Panc1 (cell line): ENCODE results near the gene LNPEP. TPM values are rescaled to one million over a fixed set of nuclear protein-coding genes. Genes with fewer than 3 reads are reported as not detected.

ENCODE experiments used
- ATAC-seq: fragments of 200-7000 bp; cut with Tn5 transposase; 2 replicates; pipeline ENCODE4 v1.9.1; 2020; ENCODE audit warnings: mild to moderate bottlenecking, moderate library complexity
- BruUV-seq: library from RNA; stranded (reverse); fragments of 400-500 nt; replicated peaks from 2 replicates; lab custom pipeline; 2021; lab: Mats Ljungman, UMichigan
- CTCF ChIA-PET: fragments of 300-600 bp; sonication (Branson Sonifier 250); formaldehyde crosslinking; loops from one replicate; lab custom pipeline; 2022; ENCODE audit warnings: antibody characterized with exemption; lab: Charles Lee
- POLR2A ChIA-PET: fragments of 300-600 bp; sonication (Branson Sonifier 250); formaldehyde crosslinking; loops from one replicate; lab custom pipeline; 2022; ENCODE audit warnings: antibody characterized with exemption; lab: Charles Lee
- DNase-seq: peaks from one replicate; pipeline ENCODE4 v3.0.0-alpha.2; 2010; ENCODE audit warnings: low read depth, low spot score
- H3K27ac ChIP-seq: 2 replicates; pipeline ENCODE4 v1.5.1; 2011; ENCODE audit warnings: mild to moderate bottlenecking, low read length, inconsistent platforms
- H3K27me3 ChIP-seq: fragments of 200-500 bp; sonication (Bioruptor generic); 2 replicates; pipeline ENCODE4 v1.6.0; 2014; ENCODE audit warnings: low read length, inconsistent platforms; ENCODE audit not compliant: control insufficient read depth, insufficient read depth
- H3K36me3 ChIP-seq: fragments of 200-500 bp; sonication (Bioruptor generic); 2 replicates; pipeline ENCODE4 v1.5.1; 2014; ENCODE audit warnings: inconsistent platforms, mild to moderate bottlenecking, low read length, moderate library complexity; ENCODE audit not compliant: control insufficient read depth, insufficient read depth
- H3K4me1 ChIP-seq: 2 replicates; pipeline ENCODE4 v1.5.1; 2011; ENCODE audit warnings: inconsistent platforms, mild to moderate bottlenecking, low read length, moderate library complexity; ENCODE audit not compliant: control insufficient read depth, insufficient read depth
- H3K4me3 ChIP-seq, 2 experiments: 2 replicates each; pipeline ENCODE4 v1.5.1; 2011 to 2012; ENCODE audit warnings: low read depth in 2 of 2, low read length in 2 of 2, mild to moderate bottlenecking in 2 of 2, inconsistent platforms in 1 of 2, moderate library complexity in 1 of 2
- H3K9me3 ChIP-seq: fragments of 200-500 bp; sonication (Bioruptor generic); 2 replicates; pipeline ENCODE4 v1.5.1; 2014; ENCODE audit warnings: low read depth, mild to moderate bottlenecking, inconsistent platforms, low read length, moderate library complexity; ENCODE audit not compliant: control insufficient read depth, insufficient read depth
- CTCF ChIP-seq: fragments of 450-650 bp; IDR thresholded peaks from 2 replicates; pipeline ENCODE4 v1.5.1; 2017; ENCODE audit warnings: mild to moderate bottlenecking
- POLR2AphosphoS5 ChIP-seq: IDR thresholded peaks from 2 replicates; pipeline ENCODE4 v1.6.1; 2012; ENCODE audit warnings: mild to moderate bottlenecking, low read depth, low read length, moderate library complexity
- REST ChIP-seq, 2 experiments: IDR thresholded peaks; 2 replicates each; pipeline ENCODE4 v1.6.1; 2011 to 2012; ENCODE audit warnings: low read depth in 2 of 2, control low read depth in 1 of 2, low read length in 1 of 2, mild to moderate bottlenecking in 1 of 2, moderate library complexity in 1 of 2; ENCODE audit not compliant: insufficient read depth in 1 of 2
- SIN3A ChIP-seq: IDR thresholded peaks from 2 replicates; pipeline ENCODE4 v1.6.1; 2012; ENCODE audit warnings: low read depth, mild to moderate bottlenecking, low read length, moderate library complexity, borderline replicate concordance; ENCODE audit not compliant: insufficient read depth
- TCF7L2 ChIP-seq: IDR thresholded peaks from 2 replicates; pipeline ENCODE4 v1.6.1; 2011; ENCODE audit warnings: mild to moderate bottlenecking, low read depth, low read length, inconsistent platforms
- in situ Hi-C: cut with HindIII; loops from 2 replicates; pipeline ENCODE4 v1.10.0; 2016; ENCODE audit warnings: low sequenced_read_pairs, low pct_unique_long_range_greater_than_20kb
- intact Hi-C: fragments of 100-400 bp; cut with micrococcal nuclease; formaldehyde crosslinking; loops from one replicate; pipeline ENCODE4 v1.10.0; 2022; ENCODE audit not compliant: unreplicated experiment
- total RNA-seq: library from RNA; stranded (reverse); gene quantifications from one replicate; pipeline ENCODE4 v1.2.1, GENCODE V29; 2021; ENCODE audit not compliant: unreplicated experiment

The LNPEP gene
- total RNA-seq, 1 experiment from 2014 or later = 46.6 TPM

DNA sequence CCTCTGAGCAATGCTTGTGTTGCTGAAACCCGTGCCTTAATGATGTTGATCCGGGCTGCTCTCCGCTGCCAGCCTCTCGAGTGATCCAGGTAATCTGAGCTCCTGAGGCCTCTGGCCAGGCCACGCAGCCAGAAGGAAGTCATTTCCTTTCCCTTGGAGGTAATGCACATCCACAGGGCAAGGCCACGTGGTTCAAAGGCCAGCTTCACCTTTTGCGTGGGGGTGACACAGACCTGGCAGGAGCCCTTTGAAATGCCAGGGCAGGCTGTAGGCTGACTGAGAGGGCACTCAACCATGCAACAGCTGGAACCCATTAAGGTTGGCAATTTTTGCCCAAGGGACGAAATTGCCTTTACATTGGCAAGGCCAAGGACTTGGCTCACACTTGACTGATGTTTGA, 126.2 kb downstream of the LNPEP start:
- H3K4me1 ChIP-seq = no peaks in the 10 kb centered on the region
- intact Hi-C loops (no loop called here), in situ Hi-C loops (no loop called here)
- no peaks in the 10 kb centered on the region for H3K36me3 ChIP-seq
- POLR2A ChIA-PET = no interaction called here
- DNase-seq = no peak
- H3K4me3 ChIP-seq = no peak overlapping the region
- H3K27ac ChIP-seq = no peak overlapping the region
- H3K27me3 ChIP-seq = peaks cover 7% of the 10 kb centered on the region
- TF ChIP-seq SIN3A (no peak), REST (IDR thresholded peaks at IDR 0.05; ENCODE audit: insufficient read depth in 1 of 2, low read depth in 2 of 2, low read length in 1 of 2) (no peak), TCF7L2 (peak; percentile 55; the same call in 1 of the 2 replicates), CTCF (no peak)
- BruUV-seq = no TSS peak
- H3K9me3 ChIP-seq = no peaks in the 10 kb centered on the region
- no peak for ATAC-seq
- CTCF ChIA-PET = no interaction called here

DNA sequence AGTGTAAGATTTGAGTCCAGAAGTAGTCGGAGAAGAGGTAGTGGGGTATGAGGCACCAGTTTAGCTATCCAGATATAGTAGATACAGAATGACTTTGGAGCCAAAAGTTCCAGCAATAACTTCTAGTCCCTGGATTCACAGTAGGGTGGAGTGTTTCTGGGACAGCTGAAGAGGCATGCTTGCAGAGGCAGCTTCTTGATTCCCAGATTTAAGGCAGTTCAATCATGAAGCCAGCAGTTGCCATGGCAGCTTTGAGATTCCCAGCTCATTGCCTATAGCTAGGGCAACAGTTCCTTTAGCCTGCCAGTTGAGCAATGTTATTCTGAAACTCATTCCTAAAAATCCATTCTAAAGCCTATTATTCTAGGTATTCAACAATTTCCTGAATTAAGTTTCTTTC, 127.4 kb downstream of the LNPEP start:
- in situ Hi-C loops = no loop called here
- Histone ChIP-seq H3K27ac (no peak overlapping the region), H3K9me3 (no peaks in the 10 kb centered on the region), H3K4me1 (no peaks in the 10 kb centered on the region), H3K4me3 (no peak overlapping the region), H3K27me3 (peaks cover 4% of the 10 kb centered on the region), H3K36me3 (no peaks in the 10 kb centered on the region)
- ChIA-PET CTCF (no interaction called here), POLR2A (no interaction called here)
- intact Hi-C loops = no loop called here
- no peak for ATAC-seq
- no peak for DNase-seq
- BruUV-seq = no TSS peak
- no peak for TF ChIP-seq SIN3A
- TF ChIP-seq POLR2AphosphoS5 = no peak
- no peak for TF ChIP-seq TCF7L2
- no peak for TF ChIP-seq REST (IDR thresholded peaks at IDR 0.05; ENCODE audit: insufficient read depth in 1 of 2, low read depth in 2 of 2, low read length in 1 of 2)
